ENCODE results near the gene GCNT2. TPM values are rescaled to one million over a fixed set of nuclear protein-coding genes. Genes with fewer than 3 reads are reported as not detected.

GCNT2 gene
- total RNA-seq, 1 experiment from 2014 or later = 0.63 TPM

DNA sequence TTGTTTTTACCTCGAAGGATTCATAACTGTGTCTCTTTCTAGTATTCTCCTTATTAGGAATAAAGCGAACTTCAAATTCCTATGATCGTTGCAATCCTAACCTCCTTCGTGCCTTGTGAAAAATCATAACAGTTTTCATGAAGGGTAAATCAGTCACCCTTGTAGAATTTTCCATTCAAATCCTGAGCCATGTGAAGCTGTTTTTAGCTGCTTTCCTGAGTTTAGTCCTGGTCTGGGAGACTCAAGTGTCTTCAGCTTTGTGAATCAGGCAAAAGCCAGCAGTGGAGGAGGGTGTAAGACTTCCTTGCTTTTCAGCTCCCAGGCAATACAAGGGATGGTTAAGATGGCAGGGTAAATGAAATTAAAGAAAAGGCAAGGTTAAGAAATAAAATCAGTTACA, 24.3 kb downstream of the GCNT2 start:
- BruUV-seq (replicated peaks) = no TSS peak
- intact Hi-C loops (cut with micrococcal nuclease) = no loop called here
- TF ChIP-seq, protein P1, sequence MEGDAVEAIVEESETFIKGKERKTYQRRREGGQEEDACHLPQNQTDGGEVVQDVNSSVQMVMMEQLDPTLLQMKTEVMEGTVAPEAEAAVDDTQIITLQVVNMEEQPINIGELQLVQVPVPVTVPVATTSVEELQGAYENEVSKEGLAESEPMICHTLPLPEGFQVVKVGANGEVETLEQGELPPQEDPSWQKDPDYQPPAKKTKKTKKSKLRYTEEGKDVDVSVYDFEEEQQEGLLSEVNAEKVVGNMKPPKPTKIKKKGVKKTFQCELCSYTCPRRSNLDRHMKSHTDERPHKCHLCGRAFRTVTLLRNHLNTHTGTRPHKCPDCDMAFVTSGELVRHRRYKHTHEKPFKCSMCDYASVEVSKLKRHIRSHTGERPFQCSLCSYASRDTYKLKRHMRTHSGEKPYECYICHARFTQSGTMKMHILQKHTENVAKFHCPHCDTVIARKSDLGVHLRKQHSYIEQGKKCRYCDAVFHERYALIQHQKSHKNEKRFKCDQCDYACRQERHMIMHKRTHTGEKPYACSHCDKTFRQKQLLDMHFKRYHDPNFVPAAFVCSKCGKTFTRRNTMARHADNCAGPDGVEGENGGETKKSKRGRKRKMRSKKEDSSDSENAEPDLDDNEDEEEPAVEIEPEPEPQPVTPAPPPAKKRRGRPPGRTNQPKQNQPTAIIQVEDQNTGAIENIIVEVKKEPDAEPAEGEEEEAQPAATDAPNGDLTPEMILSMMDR (IDR thresholded peaks at IDR 0.05; ENCODE audit: unreplicated experiment) = no peak
- peaks cover under 1% of the 10 kb centered on the region for H3K36me3 Mint-ChIP-seq (ENCODE audit: insufficient read depth, unreplicated experiment)
- no peaks in the 10 kb centered on the region for H3K9me3 Mint-ChIP-seq (ENCODE audit: unreplicated experiment)
- no peak for DNase-seq (ENCODE audit: unreplicated experiment)
- ChIA-PET POLR2A (interaction anchor here (1.1 to 1.6 kb wide), 3 partner anchors 10 to 149 kb away, joined by 4 to 5 read pairs (median 4); partner anchors contain the start of genes C6orf52 and PAK1IP1), CTCF (no interaction called here)
- H3K27ac Mint-ChIP-seq (ENCODE audit: low read depth, unreplicated experiment) = no peak overlapping the region
- H3K4me1 Mint-ChIP-seq (ENCODE audit: insufficient read depth, unreplicated experiment) = no peaks in the 10 kb centered on the region
- H3K27me3 Mint-ChIP-seq (ENCODE audit: insufficient read depth, unreplicated experiment) = no peaks in the 10 kb centered on the region
- H3K4me3 Mint-ChIP-seq (ENCODE audit: unreplicated experiment) = no peak overlapping the region

DNA sequence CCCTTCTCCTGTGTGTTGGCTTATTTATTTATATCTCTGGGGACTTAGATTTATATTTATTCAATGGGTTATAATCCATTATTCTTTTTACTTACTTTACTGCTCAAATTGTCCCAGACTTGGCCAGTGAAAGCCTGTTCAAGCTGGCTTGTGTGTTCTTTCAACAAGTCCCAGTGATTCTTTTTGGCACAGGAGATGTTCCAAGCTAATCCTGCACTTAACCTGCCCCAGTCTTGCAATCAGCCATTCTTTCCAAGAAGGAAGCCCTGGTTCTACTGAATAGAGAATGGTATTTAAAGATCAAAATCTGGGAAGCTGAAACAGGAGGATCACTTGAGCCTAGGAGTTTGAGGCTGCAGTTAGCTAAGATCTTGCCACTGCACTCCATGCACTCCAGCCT, 26.7 kb downstream of the GCNT2 start:
- no peaks in the 10 kb centered on the region for H3K27me3 Mint-ChIP-seq (ENCODE audit: insufficient read depth, unreplicated experiment)
- no peaks in the 10 kb centered on the region for H3K36me3 Mint-ChIP-seq (ENCODE audit: insufficient read depth, unreplicated experiment)
- no peaks in the 10 kb centered on the region for H3K9me3 Mint-ChIP-seq (ENCODE audit: unreplicated experiment)
- no TSS peak for BruUV-seq (replicated peaks)
- ChIA-PET POLR2A (no interaction called here), CTCF (no interaction called here)
- H3K4me1 Mint-ChIP-seq (ENCODE audit: insufficient read depth, unreplicated experiment) = no peaks in the 10 kb centered on the region
- intact Hi-C loops (cut with micrococcal nuclease) = no loop called here
- TF ChIP-seq, protein P1 (IDR thresholded peaks at IDR 0.05; ENCODE audit: unreplicated experiment) = no peak
- H3K4me3 Mint-ChIP-seq (ENCODE audit: unreplicated experiment) = no peak overlapping the region
- no peak for DNase-seq (ENCODE audit: unreplicated experiment)
- H3K27ac Mint-ChIP-seq (ENCODE audit: low read depth, unreplicated experiment) = no peak overlapping the region

DNA sequence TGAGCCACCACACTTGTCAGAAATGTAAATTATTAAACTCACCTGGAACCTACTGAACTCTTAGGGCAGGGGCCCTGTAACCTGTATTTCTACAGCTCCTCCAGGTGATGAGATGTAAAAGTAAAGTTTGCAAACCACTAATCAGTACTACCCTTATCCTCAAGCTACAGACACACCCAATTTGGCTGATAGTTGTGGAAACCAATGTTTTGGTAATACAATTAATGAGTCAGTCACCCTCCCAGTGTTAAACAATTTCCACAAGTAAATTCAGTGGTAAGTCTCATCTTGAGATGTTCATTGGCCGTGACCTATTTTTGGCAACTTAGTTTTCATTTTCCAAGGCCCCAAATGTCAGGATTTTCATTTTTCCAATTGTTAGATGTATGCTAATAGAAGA, 29.6 kb downstream of the GCNT2 start:
- no TSS peak for BruUV-seq (replicated peaks)
- DNase-seq (ENCODE audit: unreplicated experiment) = no peak
- Mint-ChIP-seq H3K27me3 (ENCODE audit: insufficient read depth, unreplicated experiment) (no peaks in the 10 kb centered on the region), H3K9me3 (ENCODE audit: unreplicated experiment) (no peaks in the 10 kb centered on the region), H3K4me1 (ENCODE audit: insufficient read depth, unreplicated experiment) (peaks cover 2% of the 10 kb centered on the region), H3K27ac (ENCODE audit: low read depth, unreplicated experiment) (no peak overlapping the region), H3K36me3 (ENCODE audit: insufficient read depth, unreplicated experiment) (no peaks in the 10 kb centered on the region), H3K4me3 (ENCODE audit: unreplicated experiment) (no peak overlapping the region)
- TF ChIP-seq, protein P1 (IDR thresholded peaks at IDR 0.05; ENCODE audit: unreplicated experiment) = no peak
- CTCF ChIA-PET = interaction anchor here (0.7 kb wide), 1 partner anchor 103 kb away, joined by 4 read pairs; no protein-coding TSS in a partner anchor
- intact Hi-C loops (cut with micrococcal nuclease) = no loop called here
- POLR2A ChIA-PET = no interaction called here

DNA sequence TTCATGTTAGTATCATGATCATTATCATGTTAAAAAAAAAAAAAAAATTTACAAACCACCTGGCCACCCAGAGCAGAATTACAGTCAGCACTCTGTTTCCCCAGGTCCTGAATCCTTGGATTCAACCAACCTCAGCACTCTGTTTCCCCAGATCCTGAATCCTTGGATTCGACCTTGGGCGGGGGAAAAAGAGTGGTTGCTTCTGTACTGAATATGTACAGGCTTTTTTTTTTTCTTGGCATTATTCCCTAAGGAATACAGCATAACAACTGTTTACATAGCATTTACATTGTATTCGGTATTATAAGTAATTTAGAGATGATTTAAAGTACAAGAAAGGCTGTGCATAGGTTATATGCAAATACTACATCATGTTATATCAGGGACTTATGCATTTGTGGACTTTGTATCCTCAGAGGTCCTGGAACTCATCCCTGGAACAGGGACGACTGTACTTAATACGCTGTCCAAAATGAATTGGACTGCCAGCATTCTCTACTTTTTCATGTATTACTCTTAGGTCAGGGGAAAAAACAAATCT, 31.2 kb downstream of the GCNT2 start:
- TF ChIP-seq, protein P1 (IDR thresholded peaks at IDR 0.05; ENCODE audit: unreplicated experiment) = no peak
- no peak overlapping the region for H3K27ac Mint-ChIP-seq (ENCODE audit: low read depth, unreplicated experiment)
- ChIA-PET POLR2A (no interaction called here), CTCF (no interaction called here)
- no peaks in the 10 kb centered on the region for H3K27me3 Mint-ChIP-seq (ENCODE audit: insufficient read depth, unreplicated experiment)
- no TSS peak for BruUV-seq (replicated peaks)
- no peak overlapping the region for H3K4me3 Mint-ChIP-seq (ENCODE audit: unreplicated experiment)
- no peaks in the 10 kb centered on the region for H3K9me3 Mint-ChIP-seq (ENCODE audit: unreplicated experiment)
- H3K4me1 Mint-ChIP-seq (ENCODE audit: insufficient read depth, unreplicated experiment) = peaks cover 10% of the 10 kb centered on the region
- no peaks in the 10 kb centered on the region for H3K36me3 Mint-ChIP-seq (ENCODE audit: insufficient read depth, unreplicated experiment)
- DNase-seq (ENCODE audit: unreplicated experiment) = no peak
- intact Hi-C loops (cut with micrococcal nuclease) = no loop called here

Measured in MCF 10A (cell line).